ENCODE results near the gene IL15RA. TPM values are rescaled to one million over a fixed set of nuclear protein-coding genes. Genes with fewer than 3 reads are reported as not detected.

Gene IL15RA
- total RNA-seq, 1 donor from 2014 or later: 41.0 TPM

DNA sequence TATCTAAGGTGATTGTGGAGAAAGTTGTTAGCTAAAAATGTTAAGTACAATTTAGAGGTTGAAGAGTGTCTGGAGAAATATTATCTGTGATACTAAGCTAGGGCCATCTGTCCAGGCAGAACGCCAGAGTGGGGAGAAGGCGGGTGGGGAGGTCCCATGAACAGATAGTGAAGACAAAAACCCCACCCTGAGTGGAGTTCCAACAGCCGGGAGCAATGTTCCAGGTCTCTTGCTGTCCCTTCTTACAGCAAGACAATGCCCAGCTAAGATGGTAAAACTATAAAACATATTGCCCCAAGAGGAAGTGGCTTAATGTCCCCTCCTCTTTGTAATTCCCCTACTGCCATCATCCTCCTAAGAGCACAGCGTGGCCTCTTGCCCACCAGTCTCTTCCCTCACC lies 10.4 kb upstream of the IL15RA start:
- Histone ChIP-seq H3K9me3 (no peaks in the 10 kb centered on the region), H3K27me3 (no peaks in the 10 kb centered on the region), H3K27ac (peak overlapping the region; percentile 81), H3K4me3 (no peak overlapping the region), H3K36me3 (no peaks in the 10 kb centered on the region), H3K4me1 (peaks cover 32% of the 10 kb centered on the region)
- no peak for TF ChIP-seq CTCF (IDR thresholded peaks at IDR 0.05)
- TF ChIP-seq POLR2AphosphoS5 (IDR thresholded peaks at IDR 0.05; ENCODE audit: insufficient read depth in 1 of 2, low read depth in 1 of 2): no peak
- no peak for TF ChIP-seq POLR2A (IDR thresholded peaks at IDR 0.05)
- intact Hi-C loops (cut with DNase I): no loop called here
- DNase-seq (ENCODE audit: extremely low spot score in 2 of 2): peak in 1 of 2 donors; percentile 79

GRCh38 chr10:5985029-5985428 lies 7.7 kb upstream of the IL15RA start:
- no peak overlapping the region for H3K4me3 ChIP-seq
- H3K36me3 ChIP-seq: no peaks in the 10 kb centered on the region
- intact Hi-C loops (cut with DNase I): no loop called here
- H3K4me1 ChIP-seq: peaks cover 32% of the 10 kb centered on the region
- no peak for TF ChIP-seq CTCF (IDR thresholded peaks at IDR 0.05)
- no peak for TF ChIP-seq POLR2AphosphoS5 (IDR thresholded peaks at IDR 0.05; ENCODE audit: insufficient read depth in 1 of 2, low read depth in 1 of 2)
- no peak for TF ChIP-seq POLR2A (IDR thresholded peaks at IDR 0.05)
- H3K27me3 ChIP-seq: no peaks in the 10 kb centered on the region
- DNase-seq (ENCODE audit: extremely low spot score in 2 of 2): no peak
- no peaks in the 10 kb centered on the region for H3K9me3 ChIP-seq
- H3K27ac ChIP-seq: peak overlapping the region; percentile 71

DNA sequence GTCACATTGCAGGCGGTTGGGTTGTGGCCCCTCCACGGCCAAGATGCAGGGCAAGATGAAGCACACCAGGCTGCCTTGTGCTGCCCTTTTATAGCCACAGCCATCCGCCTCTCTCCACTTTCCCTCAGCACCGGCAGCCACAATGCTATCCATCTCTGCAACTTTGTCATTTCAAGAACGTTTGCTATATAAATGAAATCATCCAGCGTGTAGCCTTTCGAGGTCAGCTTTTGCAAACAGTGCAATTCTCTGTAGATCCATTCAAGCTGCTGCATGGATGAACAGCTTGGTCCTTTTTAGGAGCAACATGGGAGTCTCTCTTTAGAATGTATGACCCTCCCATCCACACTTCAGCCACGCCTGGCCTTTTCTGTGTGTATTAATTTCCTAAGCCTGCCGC lies 6.4 kb upstream of the IL15RA start:
- Histone ChIP-seq H3K27me3 (no peaks in the 10 kb centered on the region), H3K9me3 (no peaks in the 10 kb centered on the region), H3K36me3 (no peaks in the 10 kb centered on the region), H3K4me1 (peaks cover 31% of the 10 kb centered on the region), H3K4me3 (no peak overlapping the region), H3K27ac (peak overlapping the region; percentile 71)
- intact Hi-C loops (cut with DNase I): no loop called here
- no peak for DNase-seq (ENCODE audit: extremely low spot score in 2 of 2)
- TF ChIP-seq POLR2AphosphoS5 (IDR thresholded peaks at IDR 0.05; ENCODE audit: insufficient read depth in 1 of 2, low read depth in 1 of 2) (no peak), CTCF (IDR thresholded peaks at IDR 0.05) (no peak), POLR2A (IDR thresholded peaks at IDR 0.05) (no peak)

- DNase-seq (ENCODE audit: extremely low spot score in 2 of 2): no peak
- Histone ChIP-seq H3K4me3 (no peak overlapping the region), H3K27ac (no peak overlapping the region), H3K36me3 (no peaks in the 10 kb centered on the region), H3K27me3 (no peaks in the 10 kb centered on the region), H3K9me3 (no peaks in the 10 kb centered on the region), H3K4me1 (peaks cover 27% of the 10 kb centered on the region)
- no peak for TF ChIP-seq CTCF (IDR thresholded peaks at IDR 0.05)
- no peak for TF ChIP-seq POLR2AphosphoS5 (IDR thresholded peaks at IDR 0.05; ENCODE audit: insufficient read depth in 1 of 2, low read depth in 1 of 2)
- no peak for TF ChIP-seq POLR2A (IDR thresholded peaks at IDR 0.05)
- intact Hi-C loops (cut with DNase I): no loop called here
These were observed 4.2 kb upstream of the IL15RA start for GRCh38 chr10:5981529-5981928.

- Histone ChIP-seq H3K4me1 (peaks cover 23% of the 10 kb centered on the region), H3K9me3 (no peaks in the 10 kb centered on the region), H3K27ac (peak overlapping the region; percentile 98), H3K36me3 (no peaks in the 10 kb centered on the region), H3K4me3 (peak overlapping the region; percentile 94 to 96), H3K27me3 (no peaks in the 10 kb centered on the region)
- no peak for DNase-seq (ENCODE audit: extremely low spot score in 2 of 2)
- TF ChIP-seq CTCF (IDR thresholded peaks at IDR 0.05) (no peak), POLR2A (IDR thresholded peaks at IDR 0.05) (no peak), POLR2AphosphoS5 (IDR thresholded peaks at IDR 0.05; ENCODE audit: insufficient read depth in 1 of 2, low read depth in 1 of 2) (no peak)
- intact Hi-C loops (cut with DNase I): no loop called here
These were observed 817 bp upstream of the IL15RA start for GRCh38 chr10:5978230-5978489.
